HG03354 (cell line): ENCODE results near the gene CD226.
"Not testable (repeated sequence)": the region's sequence is repeated elsewhere in the genome, so short reads cannot be mapped to it uniquely, and the experiment has no call there.

Experiments used
- ATAC-seq: cut with Tn5 transposase; IDR thresholded peaks from one replicate; pipeline ENCODE4 v1.9.1; 2021; ENCODE audit warnings: mild to moderate bottlenecking; ENCODE audit not compliant: unreplicated experiment, poor library complexity, severe bottlenecking

Gene CD226

GRCh38 chr18:69929041-69929774 lies 18.5 kb downstream of the CD226 start:
- no peak for ATAC-seq

GRCh38 chr18:69916412-69916811 lies 31.3 kb downstream of the CD226 start:
- ATAC-seq = no peak

- no peak for ATAC-seq
These were observed 38.8 kb downstream of the CD226 start for GRCh38 chr18:69908838-69909237.

- ATAC-seq = no peak
These were observed 40.9 kb downstream of the CD226 start for GRCh38 chr18:69906765-69907164.

GRCh38 chr18:69900941-69901340 lies 46.7 kb downstream of the CD226 start:
- no peak for ATAC-seq

- not testable (repeated sequence) for ATAC-seq
These were observed 48.3 kb downstream of the CD226 start for GRCh38 chr18:69899154-69899923.

GRCh38 chr18:69898241-69898861 lies 49.3 kb downstream of the CD226 start:
- peak; percentile 53 for ATAC-seq

- peak; percentile 59 for ATAC-seq
These were observed 50.1 kb downstream of the CD226 start for GRCh38 chr18:69897397-69898108.

GRCh38 chr18:69895066-69896047 lies 52.3 kb downstream of the CD226 start:
- no peak for ATAC-seq

GRCh38 chr18:69894467-69894866 lies 53.2 kb downstream of the CD226 start:
- ATAC-seq = no peak

- ATAC-seq = no peak
These were observed 57.1 kb downstream of the CD226 start for GRCh38 chr18:69890558-69890957.

- ATAC-seq = no peak
These were observed 58.7 kb downstream of the CD226 start for GRCh38 chr18:69889009-69889408.

- ATAC-seq = no peak
These were observed 60.4 kb downstream of the CD226 start for GRCh38 chr18:69887256-69887655.

- peak; percentile 88 for ATAC-seq
These were observed 61.7 kb downstream of the CD226 start for GRCh38 chr18:69885841-69886531.

- no peak for ATAC-seq
These were observed 62.3 kb downstream of the CD226 start for GRCh38 chr18:69885355-69885754.

GRCh38 chr18:69883781-69884180 lies 63.9 kb downstream of the CD226 start:
- ATAC-seq = no peak

- peak; percentile 45 for ATAC-seq
These were observed 64.6 kb downstream of the CD226 start for GRCh38 chr18:69882965-69883668.

GRCh38 chr18:69880083-69880482 lies 67.6 kb downstream of the CD226 start:
- no peak for ATAC-seq
